ENCODE measurements around the gene RALGAPA2. TPM values are rescaled to one million over a fixed set of nuclear protein-coding genes. Genes with fewer than 3 reads are reported as not detected.

Gene RALGAPA2
- total RNA-seq, 1 experiment from 2014 or later, result 13.4 TPM

DNA sequence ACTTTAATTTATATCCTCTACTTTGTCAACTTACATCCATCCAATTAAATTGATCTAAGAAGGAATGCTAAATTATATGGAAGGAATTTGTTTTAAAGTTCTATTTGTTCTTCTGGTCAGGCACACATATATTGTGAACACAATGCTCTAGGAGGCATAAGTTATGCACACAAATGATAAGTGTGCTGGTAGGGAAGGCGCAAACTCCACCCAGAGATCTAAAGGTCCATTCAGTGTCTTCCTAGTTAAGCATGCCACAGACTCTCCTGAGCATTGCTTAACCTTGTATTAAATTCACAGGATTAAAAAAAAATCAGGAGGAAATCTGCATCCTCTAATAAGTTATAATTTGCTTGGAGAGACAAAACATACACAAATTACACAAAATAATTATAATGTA lies 127.3 kb downstream of the RALGAPA2 start:
- no peak overlapping the region for H3K27ac ChIP-seq (ENCODE audit: low read length)
- ChIA-PET POLR2A (interaction anchor here (0.7 kb wide), 1 partner anchor 20 kb away, joined by 3 read pairs; no protein-coding TSS in a partner anchor), CTCF (interaction anchor here (0.6 kb wide), 1 partner anchor 857 kb away, joined by 4 read pairs; no protein-coding TSS in a partner anchor)
- H3K27me3 ChIP-seq (ENCODE audit: control insufficient read depth, insufficient read depth, low read length), result no peaks in the 10 kb centered on the region
- no peak overlapping the region for H3K4me3 ChIP-seq (ENCODE audit: low read depth in 2 of 2, low read length in 2 of 2)
- TF ChIP-seq, protein P1, sequence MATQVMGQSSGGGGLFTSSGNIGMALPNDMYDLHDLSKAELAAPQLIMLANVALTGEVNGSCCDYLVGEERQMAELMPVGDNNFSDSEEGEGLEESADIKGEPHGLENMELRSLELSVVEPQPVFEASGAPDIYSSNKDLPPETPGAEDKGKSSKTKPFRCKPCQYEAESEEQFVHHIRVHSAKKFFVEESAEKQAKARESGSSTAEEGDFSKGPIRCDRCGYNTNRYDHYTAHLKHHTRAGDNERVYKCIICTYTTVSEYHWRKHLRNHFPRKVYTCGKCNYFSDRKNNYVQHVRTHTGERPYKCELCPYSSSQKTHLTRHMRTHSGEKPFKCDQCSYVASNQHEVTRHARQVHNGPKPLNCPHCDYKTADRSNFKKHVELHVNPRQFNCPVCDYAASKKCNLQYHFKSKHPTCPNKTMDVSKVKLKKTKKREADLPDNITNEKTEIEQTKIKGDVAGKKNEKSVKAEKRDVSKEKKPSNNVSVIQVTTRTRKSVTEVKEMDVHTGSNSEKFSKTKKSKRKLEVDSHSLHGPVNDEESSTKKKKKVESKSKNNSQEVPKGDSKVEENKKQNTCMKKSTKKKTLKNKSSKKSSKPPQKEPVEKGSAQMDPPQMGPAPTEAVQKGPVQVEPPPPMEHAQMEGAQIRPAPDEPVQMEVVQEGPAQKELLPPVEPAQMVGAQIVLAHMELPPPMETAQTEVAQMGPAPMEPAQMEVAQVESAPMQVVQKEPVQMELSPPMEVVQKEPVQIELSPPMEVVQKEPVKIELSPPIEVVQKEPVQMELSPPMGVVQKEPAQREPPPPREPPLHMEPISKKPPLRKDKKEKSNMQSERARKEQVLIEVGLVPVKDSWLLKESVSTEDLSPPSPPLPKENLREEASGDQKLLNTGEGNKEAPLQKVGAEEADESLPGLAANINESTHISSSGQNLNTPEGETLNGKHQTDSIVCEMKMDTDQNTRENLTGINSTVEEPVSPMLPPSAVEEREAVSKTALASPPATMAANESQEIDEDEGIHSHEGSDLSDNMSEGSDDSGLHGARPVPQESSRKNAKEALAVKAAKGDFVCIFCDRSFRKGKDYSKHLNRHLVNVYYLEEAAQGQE (IDR thresholded peaks at IDR 0.05; ENCODE audit: insufficient read depth in 1 of 2, low read depth in 2 of 2, low read length in 1 of 2), result no peak
- TF ChIP-seq, protein P2, sequence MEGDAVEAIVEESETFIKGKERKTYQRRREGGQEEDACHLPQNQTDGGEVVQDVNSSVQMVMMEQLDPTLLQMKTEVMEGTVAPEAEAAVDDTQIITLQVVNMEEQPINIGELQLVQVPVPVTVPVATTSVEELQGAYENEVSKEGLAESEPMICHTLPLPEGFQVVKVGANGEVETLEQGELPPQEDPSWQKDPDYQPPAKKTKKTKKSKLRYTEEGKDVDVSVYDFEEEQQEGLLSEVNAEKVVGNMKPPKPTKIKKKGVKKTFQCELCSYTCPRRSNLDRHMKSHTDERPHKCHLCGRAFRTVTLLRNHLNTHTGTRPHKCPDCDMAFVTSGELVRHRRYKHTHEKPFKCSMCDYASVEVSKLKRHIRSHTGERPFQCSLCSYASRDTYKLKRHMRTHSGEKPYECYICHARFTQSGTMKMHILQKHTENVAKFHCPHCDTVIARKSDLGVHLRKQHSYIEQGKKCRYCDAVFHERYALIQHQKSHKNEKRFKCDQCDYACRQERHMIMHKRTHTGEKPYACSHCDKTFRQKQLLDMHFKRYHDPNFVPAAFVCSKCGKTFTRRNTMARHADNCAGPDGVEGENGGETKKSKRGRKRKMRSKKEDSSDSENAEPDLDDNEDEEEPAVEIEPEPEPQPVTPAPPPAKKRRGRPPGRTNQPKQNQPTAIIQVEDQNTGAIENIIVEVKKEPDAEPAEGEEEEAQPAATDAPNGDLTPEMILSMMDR (IDR thresholded peaks at IDR 0.05), result no peak
- TF ChIP-seq TCF7L2 (IDR thresholded peaks at IDR 0.05; ENCODE audit: low read depth, low read length), result no peak
- TF ChIP-seq SIN3A (IDR thresholded peaks at IDR 0.05; ENCODE audit: borderline replicate concordance, insufficient read depth, low read depth, low read length), result no peak
- TF ChIP-seq POLR2AphosphoS5 (IDR thresholded peaks at IDR 0.05; ENCODE audit: low read depth, low read length), result no peak
- BruUV-seq (replicated peaks), result no TSS peak
- H3K4me1 ChIP-seq (ENCODE audit: control insufficient read depth, insufficient read depth, low read length), result no peaks in the 10 kb centered on the region
- ATAC-seq (no peak), DNase-seq (ENCODE audit: low read depth, low spot score) (no peak)
- intact Hi-C loops (cut with micrococcal nuclease; ENCODE audit: unreplicated experiment) (no loop called here), in situ Hi-C loops (cut with HindIII; ENCODE audit: low pct_unique_long_range_greater_than_20kb, low sequenced_read_pairs) (no loop called here)
- no peaks in the 10 kb centered on the region for H3K9me3 ChIP-seq (ENCODE audit: control insufficient read depth, insufficient read depth, low read depth, low read length)
- H3K36me3 ChIP-seq (ENCODE audit: control insufficient read depth, insufficient read depth, low read length), result no peaks in the 10 kb centered on the region

DNA sequence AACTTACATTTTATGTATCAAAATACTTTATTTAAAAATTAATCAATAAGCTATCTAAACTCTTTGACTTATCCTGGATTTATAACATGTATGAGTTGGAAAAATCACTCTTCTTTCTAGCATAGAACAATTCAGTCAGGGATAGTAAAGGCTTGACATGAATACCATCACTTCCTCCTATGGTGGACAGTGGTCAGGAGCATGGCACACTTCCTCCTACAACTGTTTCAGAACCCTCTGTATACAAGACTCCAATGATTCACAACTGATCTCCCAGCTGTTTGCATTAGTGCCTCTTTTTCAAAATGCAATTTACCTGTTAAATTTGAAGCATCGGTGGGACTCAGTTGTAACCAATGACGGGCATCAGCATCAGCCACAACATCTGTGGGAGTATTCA lies 129.7 kb downstream of the RALGAPA2 start:
- no peak for TF ChIP-seq POLR2AphosphoS5 (IDR thresholded peaks at IDR 0.05; ENCODE audit: low read depth, low read length)
- TF ChIP-seq, protein P2 (IDR thresholded peaks at IDR 0.05), result no peak
- TF ChIP-seq, protein P1 (IDR thresholded peaks at IDR 0.05; ENCODE audit: insufficient read depth in 1 of 2, low read depth in 2 of 2, low read length in 1 of 2), result no peak
- TF ChIP-seq TCF7L2 (IDR thresholded peaks at IDR 0.05; ENCODE audit: low read depth, low read length), result no peak
- TF ChIP-seq SIN3A (IDR thresholded peaks at IDR 0.05; ENCODE audit: borderline replicate concordance, insufficient read depth, low read depth, low read length), result no peak
- BruUV-seq (replicated peaks), result no TSS peak
- ATAC-seq (no peak), DNase-seq (ENCODE audit: low read depth, low spot score) (no peak)
- Histone ChIP-seq H3K36me3 (ENCODE audit: control insufficient read depth, insufficient read depth, low read length) (no peaks in the 10 kb centered on the region), H3K27me3 (ENCODE audit: control insufficient read depth, insufficient read depth, low read length) (no peaks in the 10 kb centered on the region), H3K27ac (ENCODE audit: low read length) (no peak overlapping the region), H3K9me3 (ENCODE audit: control insufficient read depth, insufficient read depth, low read depth, low read length) (no peaks in the 10 kb centered on the region), H3K4me3 (ENCODE audit: low read depth in 2 of 2, low read length in 2 of 2) (no peak overlapping the region), H3K4me1 (ENCODE audit: control insufficient read depth, insufficient read depth, low read length) (no peaks in the 10 kb centered on the region)
- ChIA-PET POLR2A (no interaction called here), CTCF (no interaction called here)
- intact Hi-C loops (cut with micrococcal nuclease; ENCODE audit: unreplicated experiment) (no loop called here), in situ Hi-C loops (cut with HindIII; ENCODE audit: low pct_unique_long_range_greater_than_20kb, low sequenced_read_pairs) (no loop called here)

Data from Panc1 (cell line).